Activated naive CD4-positive, alpha-beta T cell treated with anti-CD3 and anti-CD28 coated beads, Interleukin-2, amount 50 U/mL, for 24 hours (primary cell): ENCODE data around the gene AP2A2.

ENCODE experiments used
- H3K27ac Mint-ChIP-seq: one replicate; pipeline ENCODE4 v1.8.0; 2021; ENCODE audit warnings: mild to moderate bottlenecking, mixed read lengths
- H3K27me3 Mint-ChIP-seq: one replicate; pipeline ENCODE4 v1.8.0; 2021; ENCODE audit warnings: mixed read lengths
- H3K36me3 Mint-ChIP-seq: one replicate; pipeline ENCODE4 v1.8.0; 2021; ENCODE audit warnings: mixed read lengths
- H3K4me1 Mint-ChIP-seq: one replicate; pipeline ENCODE4 v1.8.0; 2021; ENCODE audit warnings: mixed read lengths
- H3K4me3 Mint-ChIP-seq: one replicate; pipeline ENCODE4 v1.8.0; 2021; ENCODE audit warnings: mild to moderate bottlenecking, mixed read lengths
- H3K9me3 Mint-ChIP-seq: one replicate; pipeline ENCODE4 v1.8.0; 2021; ENCODE audit warnings: mixed read lengths

AP2A2 gene

DNA sequence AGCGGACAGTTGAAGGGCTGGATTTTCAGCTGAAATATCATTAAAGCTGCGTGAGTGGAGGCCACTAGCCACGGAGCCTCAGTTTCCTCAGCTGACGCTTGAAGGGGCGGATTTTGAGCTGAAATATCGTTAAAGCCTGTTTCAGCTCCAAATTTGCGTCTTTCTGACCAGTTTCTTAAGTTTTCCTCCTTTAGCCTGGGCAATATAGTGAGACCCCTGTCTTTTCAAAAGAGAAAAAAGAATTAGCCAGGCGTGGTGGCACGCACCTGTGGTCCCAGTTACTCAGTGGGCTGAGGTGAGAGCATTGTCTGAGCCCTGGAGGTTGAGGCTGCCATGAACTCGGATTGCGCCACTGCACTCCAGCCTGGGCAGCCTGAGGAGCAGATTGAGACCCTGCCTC, 3.7 kb downstream of the AP2A2 start:
- no peaks in the 10 kb centered on the region for H3K9me3 Mint-ChIP-seq
- no peak overlapping the region for H3K27ac Mint-ChIP-seq
- no peaks in the 10 kb centered on the region for H3K27me3 Mint-ChIP-seq
- no peak overlapping the region for H3K4me3 Mint-ChIP-seq
- H3K36me3 Mint-ChIP-seq, result peaks cover 1% of the 10 kb centered on the region
- peaks cover 60% of the 10 kb centered on the region for H3K4me1 Mint-ChIP-seq

DNA sequence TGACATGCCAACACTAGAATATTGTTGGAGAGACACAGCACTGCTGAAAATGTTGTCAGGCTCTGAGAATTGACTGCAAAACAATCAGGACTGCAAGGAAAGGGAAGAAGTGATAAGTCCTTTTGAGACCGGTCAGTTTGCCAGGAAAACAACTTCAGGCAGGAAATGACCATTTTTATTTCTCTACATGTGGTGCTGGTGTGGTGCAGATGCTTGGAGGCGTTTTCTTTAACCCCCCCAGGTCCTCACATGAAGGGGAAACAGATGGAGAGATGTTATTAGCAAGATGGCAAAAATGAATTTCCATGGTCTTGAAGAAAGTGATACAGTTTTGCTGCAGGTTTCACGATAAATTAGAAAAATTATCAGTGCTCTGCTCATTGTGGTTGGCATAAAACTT, 5.7 kb downstream of the AP2A2 start:
- H3K9me3 Mint-ChIP-seq, result no peaks in the 10 kb centered on the region
- H3K4me1 Mint-ChIP-seq, result peaks cover 65% of the 10 kb centered on the region
- H3K27ac Mint-ChIP-seq, result peak overlapping the region; percentile 10
- H3K4me3 Mint-ChIP-seq, result peak overlapping the region; percentile 33
- H3K27me3 Mint-ChIP-seq, result no peaks in the 10 kb centered on the region
- peaks cover 1% of the 10 kb centered on the region for H3K36me3 Mint-ChIP-seq

DNA sequence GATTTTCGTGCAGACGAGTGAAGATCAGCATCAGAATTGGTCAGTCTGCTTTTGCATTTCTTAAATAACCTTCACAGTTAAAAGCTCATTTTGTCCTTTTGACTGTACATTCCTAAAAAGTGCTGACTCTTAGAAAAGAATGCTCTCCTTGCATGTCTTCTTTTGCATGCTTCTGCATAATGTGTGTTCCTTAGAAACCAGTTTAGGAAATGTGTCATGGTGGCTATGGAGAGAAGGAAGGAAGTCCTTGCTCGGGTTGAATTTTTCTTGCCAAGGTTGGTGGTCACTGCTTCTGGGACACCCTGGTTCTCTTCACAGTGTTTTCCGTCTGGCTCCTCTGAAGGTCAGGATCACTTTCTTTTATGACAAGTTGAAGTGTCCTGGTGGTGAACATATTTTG, 6.8 kb downstream of the AP2A2 start:
- Mint-ChIP-seq H3K4me3 (no peak overlapping the region), H3K36me3 (peaks cover 1% of the 10 kb centered on the region), H3K9me3 (no peaks in the 10 kb centered on the region), H3K27ac (no peak overlapping the region), H3K4me1 (peaks cover 64% of the 10 kb centered on the region), H3K27me3 (no peaks in the 10 kb centered on the region)

DNA sequence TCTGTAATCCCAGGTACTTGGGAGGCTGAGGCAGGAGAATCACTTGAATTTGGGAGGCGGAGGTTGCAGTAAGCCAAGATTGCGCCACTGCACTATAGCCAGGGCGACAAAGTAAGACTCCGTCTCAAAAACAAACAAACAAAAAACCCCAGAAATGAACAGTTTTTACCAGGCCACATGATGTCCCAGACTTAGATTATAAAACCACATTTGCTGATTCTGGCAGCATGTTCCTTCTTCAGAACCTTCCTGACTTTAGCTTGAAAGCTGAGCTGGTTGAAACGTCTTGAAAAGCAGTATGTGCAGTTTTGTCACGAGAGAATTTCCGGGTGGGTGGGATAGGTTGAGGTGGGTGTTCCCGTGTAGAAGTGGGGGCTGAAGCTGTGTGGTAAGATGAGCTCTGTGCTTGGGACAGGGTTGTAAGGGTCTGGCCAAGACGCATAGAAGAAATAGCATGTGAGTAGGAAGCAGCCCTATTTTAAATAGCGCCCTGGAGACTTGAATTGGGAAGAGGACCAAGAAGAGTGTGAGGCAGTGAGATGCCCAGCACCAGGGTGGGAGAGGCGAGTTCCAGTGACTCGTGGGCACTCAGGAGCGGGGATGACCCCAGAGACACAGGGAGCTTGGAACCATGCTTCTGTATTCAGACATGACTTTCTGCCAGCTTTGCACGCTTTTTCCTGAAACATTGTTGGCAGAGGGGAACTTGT, 7.6 kb downstream of the AP2A2 start:
- Mint-ChIP-seq H3K36me3 (peaks cover 1% of the 10 kb centered on the region), H3K27ac (peak overlapping the region; percentile 53), H3K4me1 (peaks cover 64% of the 10 kb centered on the region)

DNA sequence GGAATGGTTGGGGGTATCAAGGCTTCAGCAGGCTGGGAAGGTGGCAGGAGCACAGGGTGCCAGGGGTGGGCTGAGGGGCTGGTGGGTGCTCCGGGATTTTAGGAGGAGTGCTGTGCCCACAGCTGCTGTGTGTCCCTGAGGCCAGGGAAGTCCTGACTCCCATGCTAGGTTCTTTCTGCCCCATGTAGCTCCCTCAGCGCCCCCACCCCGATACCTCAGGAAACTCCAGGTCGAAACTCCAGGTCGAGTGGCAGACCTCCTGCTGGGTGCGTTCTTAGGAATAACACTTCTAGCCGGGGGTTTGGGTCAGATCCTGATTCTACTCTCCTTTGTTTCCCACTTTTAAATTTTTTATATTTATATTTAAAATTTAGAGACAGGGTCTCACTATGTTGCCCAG, 8.3 kb downstream of the AP2A2 start:
- Mint-ChIP-seq H3K36me3 (peaks cover 1% of the 10 kb centered on the region), H3K4me1 (peaks cover 62% of the 10 kb centered on the region)

More for the DNA sequence above, 7.6 kb downstream of the AP2A2 start:
- Mint-ChIP-seq H3K27me3 (no peaks in the 10 kb centered on the region), H3K9me3 (no peaks in the 10 kb centered on the region), H3K4me3 (no peak overlapping the region)

DNA sequence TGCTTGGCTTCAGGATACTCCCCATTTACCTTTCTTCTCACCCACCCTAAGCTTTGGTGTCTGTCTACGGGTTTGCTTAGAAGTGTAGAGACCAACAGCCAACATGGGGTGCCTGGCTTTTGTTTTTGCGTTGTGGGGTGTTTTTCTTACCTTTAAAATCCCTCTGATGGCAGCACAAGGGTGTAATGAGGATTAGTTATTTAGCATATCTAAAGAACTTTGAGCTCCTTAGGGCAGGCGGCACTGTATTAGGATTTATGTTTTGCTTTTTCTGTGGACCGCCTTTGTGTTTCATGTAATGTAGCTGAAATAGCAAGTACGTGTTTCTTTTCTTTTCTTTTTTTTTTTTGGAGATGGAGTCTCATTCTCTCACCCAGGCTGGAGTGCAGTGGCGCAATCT, 8.9 kb downstream of the AP2A2 start:
- Mint-ChIP-seq H3K36me3 (peaks cover 1% of the 10 kb centered on the region), H3K4me1 (peaks cover 65% of the 10 kb centered on the region), H3K27me3 (no peaks in the 10 kb centered on the region), H3K9me3 (no peaks in the 10 kb centered on the region), H3K4me3 (no peak overlapping the region), H3K27ac (peak overlapping the region; percentile 23)

More for the DNA sequence above, 8.3 kb downstream of the AP2A2 start:
- no peaks in the 10 kb centered on the region for H3K9me3 Mint-ChIP-seq
- no peak overlapping the region for H3K4me3 Mint-ChIP-seq
- no peak overlapping the region for H3K27ac Mint-ChIP-seq
- H3K27me3 Mint-ChIP-seq, result no peaks in the 10 kb centered on the region

DNA sequence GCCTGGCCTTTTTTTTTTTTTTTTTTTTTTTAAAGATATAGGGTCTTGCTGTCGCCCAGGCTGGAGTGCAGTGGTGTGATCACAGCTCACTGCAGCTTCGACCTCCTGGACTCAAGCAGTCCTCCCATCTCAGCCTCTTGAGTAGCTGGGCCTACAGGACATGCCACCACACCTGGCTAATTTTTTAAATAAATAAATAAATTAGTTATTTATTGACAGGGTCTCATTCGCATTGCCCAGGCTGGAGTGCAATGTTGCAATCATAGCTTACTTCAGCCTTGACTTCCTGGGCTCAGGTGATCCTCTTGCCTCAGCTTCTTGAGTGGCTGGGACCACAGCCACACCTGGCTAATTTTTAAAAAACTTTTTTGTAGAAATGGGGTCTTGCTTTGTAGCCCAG, 10.5 kb downstream of the AP2A2 start:
- peaks cover under 1% of the 10 kb centered on the region for H3K36me3 Mint-ChIP-seq
- H3K4me1 Mint-ChIP-seq, result peaks cover 73% of the 10 kb centered on the region
- no peaks in the 10 kb centered on the region for H3K9me3 Mint-ChIP-seq
- no peak overlapping the region for H3K27ac Mint-ChIP-seq
- H3K27me3 Mint-ChIP-seq, result no peaks in the 10 kb centered on the region
- no peak overlapping the region for H3K4me3 Mint-ChIP-seq

DNA sequence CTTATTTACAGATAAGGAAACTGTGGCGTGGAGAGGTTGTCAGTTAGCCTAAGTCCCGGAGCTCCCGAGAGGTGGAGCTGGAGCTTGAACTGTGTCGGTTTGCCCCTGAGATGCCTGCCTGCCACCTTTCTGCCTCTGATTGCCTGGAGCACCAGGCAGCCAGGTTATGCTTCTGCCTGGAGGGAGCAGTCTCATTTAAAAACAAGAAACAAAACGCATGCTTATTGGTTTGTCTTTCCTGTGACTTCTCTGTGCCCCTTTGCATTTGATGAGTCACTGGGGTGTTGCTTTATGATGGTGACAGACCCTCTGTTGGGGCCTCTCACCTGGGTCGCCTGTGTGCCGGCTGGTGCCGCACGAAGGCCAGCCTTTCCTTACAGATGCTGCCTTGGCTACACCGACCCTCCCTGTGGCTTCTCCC, 12.2 kb downstream of the AP2A2 start:
- H3K4me1 Mint-ChIP-seq, result peaks cover 77% of the 10 kb centered on the region
- no peaks in the 10 kb centered on the region for H3K9me3 Mint-ChIP-seq
- H3K27me3 Mint-ChIP-seq, result no peaks in the 10 kb centered on the region
- H3K27ac Mint-ChIP-seq, result peak overlapping the region; percentile 23
- no peak overlapping the region for H3K4me3 Mint-ChIP-seq
- no peaks in the 10 kb centered on the region for H3K36me3 Mint-ChIP-seq

DNA sequence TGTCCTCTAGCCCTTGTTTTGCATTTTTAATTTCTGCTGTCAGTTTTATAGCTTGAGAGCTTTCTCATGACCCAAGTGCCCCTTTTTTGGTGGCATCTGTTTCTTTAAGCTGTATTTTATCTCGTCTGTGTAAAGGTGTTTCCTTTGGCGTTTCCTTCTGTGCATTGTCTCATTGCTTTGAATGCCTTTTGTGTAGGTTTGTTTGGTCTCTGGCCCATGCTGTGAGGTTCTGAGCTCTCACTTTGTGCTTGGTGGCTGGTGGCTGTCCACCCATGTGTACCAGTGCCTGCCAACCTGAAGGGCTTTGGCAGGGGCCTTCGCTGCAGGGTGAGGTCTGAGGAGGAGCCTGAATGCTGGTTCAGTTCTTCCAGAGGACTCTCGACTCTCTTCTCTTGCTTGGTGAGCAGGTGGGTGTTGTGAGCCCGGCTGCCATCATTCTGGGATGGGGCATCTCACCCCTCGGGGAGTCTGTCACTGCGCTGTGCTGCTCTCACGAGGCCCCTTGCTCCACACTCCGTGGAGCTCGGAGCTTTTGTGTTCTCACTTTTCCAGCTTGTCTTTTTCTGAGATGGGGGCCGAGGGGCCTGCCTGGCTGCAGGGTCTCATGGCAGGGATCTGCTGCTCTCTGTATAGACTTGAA, 14.9 kb downstream of the AP2A2 start:
- Mint-ChIP-seq H3K4me1 (peaks cover 80% of the 10 kb centered on the region), H3K27me3 (no peaks in the 10 kb centered on the region), H3K36me3 (peaks cover 9% of the 10 kb centered on the region), H3K9me3 (no peaks in the 10 kb centered on the region), H3K4me3 (peak overlapping the region; percentile 23), H3K27ac (peak overlapping the region; percentile 79)

DNA sequence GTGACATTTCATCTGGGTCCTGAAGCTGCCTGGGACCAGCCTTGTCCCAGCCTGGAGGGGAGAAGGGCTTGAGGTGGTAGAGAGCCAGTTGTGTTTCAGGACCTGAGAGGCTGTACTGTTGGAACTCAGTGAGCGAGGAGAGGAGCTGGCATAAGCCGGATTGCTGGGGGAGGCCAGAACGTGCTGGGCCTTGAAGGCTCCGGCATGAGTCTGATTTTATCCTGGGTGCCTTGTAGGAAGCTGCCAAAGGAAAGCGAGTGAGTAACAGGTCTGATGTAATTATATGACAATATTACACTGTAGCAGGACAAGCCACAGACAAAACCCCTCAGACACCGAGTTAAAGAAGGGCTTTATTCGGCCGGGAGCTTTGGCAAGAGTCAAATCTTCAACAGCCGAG, 17.2 kb downstream of the AP2A2 start:
- H3K9me3 Mint-ChIP-seq, result no peaks in the 10 kb centered on the region
- H3K27ac Mint-ChIP-seq, result no peak overlapping the region
- no peaks in the 10 kb centered on the region for H3K27me3 Mint-ChIP-seq
- H3K4me1 Mint-ChIP-seq, result peaks cover 69% of the 10 kb centered on the region
- H3K36me3 Mint-ChIP-seq, result peaks cover 12% of the 10 kb centered on the region
- no peak overlapping the region for H3K4me3 Mint-ChIP-seq

DNA sequence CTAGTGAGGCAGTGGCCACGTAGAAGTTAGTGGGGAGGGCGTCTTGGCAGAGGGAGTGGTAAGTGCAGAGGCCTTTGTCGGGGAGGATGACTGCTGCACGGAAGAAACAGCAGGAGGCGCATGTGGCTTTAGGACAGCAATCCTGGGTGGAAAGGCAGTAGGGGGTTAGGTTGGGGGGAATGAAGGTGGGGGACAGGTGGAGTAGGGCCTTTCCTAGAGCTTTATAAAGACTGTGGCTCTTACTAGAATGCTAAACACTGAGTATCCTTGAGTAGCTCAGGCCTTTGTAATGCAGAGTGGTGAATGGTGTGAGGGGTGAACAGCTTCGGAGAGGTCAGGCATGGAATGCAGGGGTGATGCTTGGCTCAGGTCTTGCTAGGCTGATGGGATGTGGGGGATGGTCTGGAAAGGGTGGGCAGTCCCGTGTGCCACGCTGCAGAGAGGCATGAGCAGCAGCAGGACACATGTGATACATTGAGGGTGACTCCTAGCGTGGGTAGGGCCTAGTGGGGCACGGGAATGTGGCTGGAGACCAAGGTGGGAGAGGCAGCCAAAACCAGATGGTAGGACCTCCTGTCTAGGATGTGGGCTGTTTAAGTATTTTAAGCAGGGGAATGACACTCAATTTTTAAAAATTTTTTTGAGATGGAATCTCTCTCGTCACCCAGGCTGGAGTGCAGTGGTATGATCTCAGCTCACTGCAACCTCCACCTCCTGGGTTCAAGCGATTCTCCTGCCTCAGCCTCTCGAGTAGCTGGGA, 19.2 kb downstream of the AP2A2 start:
- H3K36me3 Mint-ChIP-seq, result peaks cover 23% of the 10 kb centered on the region
- peaks cover 53% of the 10 kb centered on the region for H3K4me1 Mint-ChIP-seq
- H3K4me3 Mint-ChIP-seq, result no peak overlapping the region
- no peak overlapping the region for H3K27ac Mint-ChIP-seq
- H3K9me3 Mint-ChIP-seq, result no peaks in the 10 kb centered on the region
- no peaks in the 10 kb centered on the region for H3K27me3 Mint-ChIP-seq

DNA sequence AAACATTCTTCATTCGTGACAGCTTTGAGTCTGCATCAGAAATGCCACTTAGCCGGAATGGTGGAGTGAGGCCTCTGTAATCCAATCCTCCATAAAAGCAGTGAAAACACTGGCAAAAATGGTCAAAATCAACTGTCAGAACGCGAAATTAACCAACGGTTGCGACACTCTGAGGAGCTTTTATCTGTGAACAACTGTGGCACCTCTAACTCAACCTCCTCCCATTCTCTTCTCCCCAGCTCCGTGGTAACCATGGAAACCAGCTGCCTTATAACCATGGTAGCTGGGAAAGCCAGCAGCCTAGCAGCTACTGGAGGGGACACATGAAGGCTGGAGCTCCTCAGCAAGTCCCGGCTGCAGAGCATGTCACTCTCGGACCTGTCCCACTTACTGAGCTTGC, 20.3 kb downstream of the AP2A2 start:
- H3K36me3 Mint-ChIP-seq, result peaks cover 24% of the 10 kb centered on the region
- H3K4me1 Mint-ChIP-seq, result peaks cover 43% of the 10 kb centered on the region
- H3K27ac Mint-ChIP-seq, result no peak overlapping the region
- H3K27me3 Mint-ChIP-seq, result no peaks in the 10 kb centered on the region
- H3K9me3 Mint-ChIP-seq, result no peaks in the 10 kb centered on the region
- H3K4me3 Mint-ChIP-seq, result no peak overlapping the region

DNA sequence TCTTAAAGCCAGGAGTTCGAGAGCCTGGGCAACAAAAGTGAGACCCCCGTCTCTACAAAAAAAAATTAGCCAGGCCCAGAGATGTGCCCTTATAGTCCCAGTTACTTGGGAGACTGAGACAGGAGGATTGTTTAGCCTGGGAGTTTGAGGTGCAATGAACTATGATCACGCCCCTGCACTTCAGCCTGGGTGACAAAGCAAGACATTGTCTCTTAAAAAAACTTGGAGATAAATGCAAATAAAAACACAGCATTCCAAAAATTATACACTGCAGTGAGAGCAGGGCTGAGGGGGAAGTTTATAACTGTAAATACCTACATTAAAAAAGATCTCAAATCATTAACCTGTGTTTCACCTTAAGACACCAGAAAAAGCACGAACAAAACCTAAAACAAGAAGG, 22.1 kb downstream of the AP2A2 start:
- no peaks in the 10 kb centered on the region for H3K9me3 Mint-ChIP-seq
- no peak overlapping the region for H3K27ac Mint-ChIP-seq
- peaks cover 35% of the 10 kb centered on the region for H3K4me1 Mint-ChIP-seq
- no peak overlapping the region for H3K4me3 Mint-ChIP-seq
- no peaks in the 10 kb centered on the region for H3K27me3 Mint-ChIP-seq
- peaks cover 24% of the 10 kb centered on the region for H3K36me3 Mint-ChIP-seq

DNA sequence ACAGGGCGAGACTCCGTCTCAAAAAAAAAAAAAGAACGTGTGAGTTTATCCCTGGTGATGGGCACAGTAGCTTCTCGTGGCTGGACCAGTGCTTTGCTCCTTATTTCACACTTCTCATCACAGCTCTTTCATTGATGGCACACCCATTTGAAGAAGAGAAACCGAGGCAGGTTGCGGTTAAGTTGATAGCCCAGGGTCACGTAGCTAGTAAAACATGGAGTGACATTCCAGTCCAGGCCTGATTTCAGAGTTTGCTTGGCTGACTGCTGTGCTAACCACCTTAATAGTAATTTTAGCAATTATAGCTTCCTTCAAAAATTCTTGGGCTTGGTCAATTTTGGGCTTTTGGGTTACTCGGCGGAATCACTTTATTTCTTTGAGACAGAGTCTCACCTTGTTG, 25.8 kb downstream of the AP2A2 start:
- Mint-ChIP-seq H3K27ac (no peak overlapping the region), H3K36me3 (peaks cover 14% of the 10 kb centered on the region), H3K27me3 (no peaks in the 10 kb centered on the region), H3K4me3 (no peak overlapping the region), H3K4me1 (peaks cover 37% of the 10 kb centered on the region), H3K9me3 (no peaks in the 10 kb centered on the region)

DNA sequence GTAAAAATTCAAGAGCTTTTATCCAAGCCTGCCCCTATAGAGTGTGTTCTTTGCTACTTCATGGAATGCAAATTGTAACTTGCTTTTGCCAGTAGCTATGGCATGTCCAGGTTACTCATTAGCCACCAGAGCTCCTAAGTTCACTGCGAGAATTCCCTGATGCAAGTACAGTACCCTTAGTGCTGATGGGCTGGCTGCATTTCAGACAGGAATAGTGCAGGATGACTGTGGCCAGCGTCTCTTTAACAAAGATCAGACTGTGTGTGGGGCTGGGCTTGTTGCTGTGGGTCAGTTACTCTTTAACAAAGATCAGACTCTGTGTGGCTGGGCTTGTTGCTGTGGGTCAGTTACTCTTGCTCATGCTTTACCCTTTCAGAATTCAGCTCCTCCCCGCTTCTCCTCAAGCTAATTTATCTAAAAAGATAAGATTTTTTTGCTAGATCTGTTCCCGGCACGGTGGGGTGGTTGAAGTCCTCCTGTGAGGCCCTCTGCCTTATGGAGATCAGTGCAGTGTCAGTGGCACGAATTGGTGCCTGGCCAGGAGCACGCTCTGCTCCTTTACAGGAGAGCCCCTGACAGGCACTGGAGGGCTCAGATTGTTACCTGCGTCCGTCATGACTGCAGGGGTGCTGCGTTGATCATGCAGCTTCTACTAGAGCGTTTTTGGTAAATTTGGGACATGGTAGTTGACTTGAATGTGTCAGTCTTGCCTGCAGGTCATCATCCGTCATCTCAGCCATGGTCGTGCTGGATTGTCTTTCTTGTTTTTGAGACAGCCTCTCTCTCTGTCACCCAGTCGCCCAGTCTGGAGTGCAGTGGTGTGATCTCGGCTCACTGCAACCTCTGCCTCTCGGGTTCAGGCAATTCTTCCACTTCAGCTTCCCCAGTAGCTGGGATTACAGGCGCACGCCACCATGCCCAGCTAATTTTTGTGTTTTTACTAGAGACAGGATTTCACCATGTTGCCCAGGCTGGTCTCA, 27.0 kb downstream of the AP2A2 start:
- Mint-ChIP-seq H3K4me1 (peaks cover 37% of the 10 kb centered on the region), H3K27ac (peak overlapping the region; percentile 33), H3K9me3 (no peaks in the 10 kb centered on the region), H3K4me3 (no peak overlapping the region), H3K36me3 (peaks cover 14% of the 10 kb centered on the region), H3K27me3 (no peaks in the 10 kb centered on the region)
